Measurements from ENCODE around the gene UVRAG. TPM values are rescaled to one million over a fixed set of nuclear protein-coding genes. Genes with fewer than 3 reads are reported as not detected.
A peak's percentile ranks its signal among the peaks of the same experiment; 100 is the strongest.

The UVRAG gene
- total and polyA plus RNA-seq, 2 of the 13 experiments (the other 11 are each of a cell fraction or from before 2014, with no cell fraction given), result 9.7 to 17.3 TPM

DNA sequence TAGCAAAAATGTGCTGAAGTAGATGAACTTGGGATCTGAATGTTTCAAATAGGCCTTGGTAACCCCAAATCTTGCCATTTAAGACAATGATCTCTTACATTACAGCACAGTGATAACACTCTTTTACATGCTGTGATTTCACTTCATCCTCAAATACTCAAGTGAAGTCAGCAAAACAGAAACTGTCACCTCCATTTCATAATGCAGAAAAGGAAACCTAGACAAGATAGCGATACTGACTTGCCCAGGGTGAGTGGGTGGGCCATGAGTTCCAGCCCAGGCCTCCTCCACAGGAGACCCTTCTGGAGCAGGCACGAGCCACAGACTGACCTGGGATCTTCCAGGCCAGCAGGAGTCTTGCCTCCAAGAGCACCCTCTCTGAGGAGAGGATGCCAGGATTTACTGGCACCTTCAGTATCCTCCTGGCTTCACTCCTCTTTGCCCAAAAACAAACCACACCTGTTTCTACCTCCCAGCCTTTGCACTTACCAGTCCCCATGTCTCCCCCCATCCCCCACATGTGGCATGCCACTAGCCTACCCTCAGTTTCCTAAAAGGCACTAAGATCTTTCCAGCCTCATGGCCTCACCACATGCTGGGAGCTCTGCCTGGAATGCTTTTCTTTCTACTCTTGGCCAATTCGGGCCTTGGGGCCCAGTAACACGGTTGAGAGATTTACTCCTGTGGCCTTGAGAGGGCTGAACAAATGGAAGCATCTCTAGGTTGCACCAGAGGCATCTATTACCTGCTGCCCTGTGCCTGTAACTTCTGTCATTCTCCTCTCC, 48.4 kb upstream of the UVRAG start (continued):
- TF ChIP-seq ZBTB40 (IDR thresholded peaks at IDR 0.05) (no peak), ZBTB40 (CRISPR knock-in tag; IDR thresholded peaks at IDR 0.05) (no peak), JDP2 (CRISPR knock-in tag; IDR thresholded peaks at IDR 0.05; ENCODE audit: borderline replicate concordance) (no peak), SSRP1 (CRISPR knock-in tag; IDR thresholded peaks at IDR 0.05) (no peak), STAT6 (CRISPR knock-in tag; IDR thresholded peaks at IDR 0.05; ENCODE audit: borderline replicate concordance) (no peak), ZNF598 (CRISPR knock-in tag; IDR thresholded peaks at IDR 0.05; ENCODE audit: borderline replicate concordance) (no peak), TRIM24 (CRISPR knock-in tag; IDR thresholded peaks at IDR 0.05) (no peak), GATAD2A (CRISPR knock-in tag; IDR thresholded peaks at IDR 0.05) (0 out of 2 replicates have a peak, but pooled peaks have one; percentile 26), NFKB2 (CRISPR knock-in tag; IDR thresholded peaks at IDR 0.05; ENCODE audit: borderline replicate concordance) (no peak), RARG (CRISPR knock-in tag; IDR thresholded peaks at IDR 0.05; ENCODE audit: low read depth) (no peak), CREB1 (IDR thresholded peaks at IDR 0.05) (no peak), CREB1 (CRISPR knock-in tag; IDR thresholded peaks at IDR 0.05) (no peak), FOSL1 (CRISPR knock-in tag; IDR thresholded peaks at IDR 0.05; ENCODE audit: borderline replicate concordance) (no peak), ZFX (CRISPR knock-in tag; IDR thresholded peaks at IDR 0.05; ENCODE audit: low read depth) (peak; percentile 56; the same call in 1 of the 2 replicates), HOXA9 (CRISPR knock-in tag; IDR thresholded peaks at IDR 0.05; ENCODE audit: borderline replicate concordance) (no peak)
- TF ChIP-seq, protein P1, sequence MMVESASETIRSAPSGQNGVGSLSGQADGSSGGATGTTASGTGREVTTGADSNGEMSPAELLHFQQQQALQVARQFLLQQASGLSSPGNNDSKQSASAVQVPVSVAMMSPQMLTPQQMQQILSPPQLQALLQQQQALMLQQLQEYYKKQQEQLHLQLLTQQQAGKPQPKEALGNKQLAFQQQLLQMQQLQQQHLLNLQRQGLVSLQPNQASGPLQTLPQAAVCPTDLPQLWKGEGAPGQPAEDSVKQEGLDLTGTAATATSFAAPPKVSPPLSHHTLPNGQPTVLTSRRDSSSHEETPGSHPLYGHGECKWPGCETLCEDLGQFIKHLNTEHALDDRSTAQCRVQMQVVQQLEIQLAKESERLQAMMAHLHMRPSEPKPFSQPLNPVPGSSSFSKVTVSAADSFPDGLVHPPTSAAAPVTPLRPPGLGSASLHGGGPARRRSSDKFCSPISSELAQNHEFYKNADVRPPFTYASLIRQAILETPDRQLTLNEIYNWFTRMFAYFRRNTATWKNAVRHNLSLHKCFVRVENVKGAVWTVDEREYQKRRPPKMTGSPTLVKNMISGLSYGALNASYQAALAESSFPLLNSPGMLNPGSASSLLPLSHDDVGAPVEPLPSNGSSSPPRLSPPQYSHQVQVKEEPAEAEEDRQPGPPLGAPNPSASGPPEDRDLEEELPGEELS (CRISPR knock-in tag; IDR thresholded peaks at IDR 0.05), result no peak

Measured in HepG2 (cell line).